ENCODE data around the gene ANKMY2. TPM values are rescaled to one million over a fixed set of nuclear protein-coding genes. Genes with fewer than 3 reads are reported as not detected.
A peak's percentile ranks its signal among the peaks of the same experiment; 100 is the strongest.

The ANKMY2 gene
- polyA plus RNA-seq, 1 experiment: 31.8 TPM

DNA sequence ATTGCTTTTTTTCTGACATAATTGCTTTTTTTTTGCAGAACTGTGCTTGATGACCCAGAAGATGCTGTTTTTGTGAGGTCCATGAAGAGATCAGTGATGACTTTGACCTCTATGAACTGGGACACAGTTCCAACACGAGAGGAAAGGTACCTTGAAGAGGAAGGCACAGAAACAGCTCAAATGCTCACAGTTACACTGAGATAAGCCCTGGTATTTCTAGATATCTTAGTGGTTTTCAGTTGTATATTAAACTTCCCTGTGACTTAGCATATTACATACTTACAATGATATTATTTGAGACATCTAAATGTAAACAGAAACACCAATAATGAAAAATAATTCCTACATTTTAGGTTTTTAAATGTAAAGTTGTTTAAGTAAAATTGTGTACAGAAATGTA, 64.3 kb downstream of the ANKMY2 start:
- Histone ChIP-seq H3K9me3 (ENCODE audit: control insufficient read depth, insufficient read depth, low read length) (peaks cover 3% of the 10 kb centered on the region), H3K27ac (ENCODE audit: low read depth, low read length) (no peak overlapping the region), H3K4me3 (ENCODE audit: low read depth, low read length) (no peak overlapping the region), H3K27me3 (ENCODE audit: control insufficient read depth, insufficient read depth, low read length) (no peaks in the 10 kb centered on the region)
- ChIA-PET CTCF (no interaction called here), POLR2A (no interaction called here)
- no peak for DNase-seq (ENCODE audit: low read depth, low spot score)
- TF ChIP-seq, protein P1, sequence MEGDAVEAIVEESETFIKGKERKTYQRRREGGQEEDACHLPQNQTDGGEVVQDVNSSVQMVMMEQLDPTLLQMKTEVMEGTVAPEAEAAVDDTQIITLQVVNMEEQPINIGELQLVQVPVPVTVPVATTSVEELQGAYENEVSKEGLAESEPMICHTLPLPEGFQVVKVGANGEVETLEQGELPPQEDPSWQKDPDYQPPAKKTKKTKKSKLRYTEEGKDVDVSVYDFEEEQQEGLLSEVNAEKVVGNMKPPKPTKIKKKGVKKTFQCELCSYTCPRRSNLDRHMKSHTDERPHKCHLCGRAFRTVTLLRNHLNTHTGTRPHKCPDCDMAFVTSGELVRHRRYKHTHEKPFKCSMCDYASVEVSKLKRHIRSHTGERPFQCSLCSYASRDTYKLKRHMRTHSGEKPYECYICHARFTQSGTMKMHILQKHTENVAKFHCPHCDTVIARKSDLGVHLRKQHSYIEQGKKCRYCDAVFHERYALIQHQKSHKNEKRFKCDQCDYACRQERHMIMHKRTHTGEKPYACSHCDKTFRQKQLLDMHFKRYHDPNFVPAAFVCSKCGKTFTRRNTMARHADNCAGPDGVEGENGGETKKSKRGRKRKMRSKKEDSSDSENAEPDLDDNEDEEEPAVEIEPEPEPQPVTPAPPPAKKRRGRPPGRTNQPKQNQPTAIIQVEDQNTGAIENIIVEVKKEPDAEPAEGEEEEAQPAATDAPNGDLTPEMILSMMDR (IDR thresholded peaks at IDR 0.05; ENCODE audit: low read depth, low read length): no peak

DNA sequence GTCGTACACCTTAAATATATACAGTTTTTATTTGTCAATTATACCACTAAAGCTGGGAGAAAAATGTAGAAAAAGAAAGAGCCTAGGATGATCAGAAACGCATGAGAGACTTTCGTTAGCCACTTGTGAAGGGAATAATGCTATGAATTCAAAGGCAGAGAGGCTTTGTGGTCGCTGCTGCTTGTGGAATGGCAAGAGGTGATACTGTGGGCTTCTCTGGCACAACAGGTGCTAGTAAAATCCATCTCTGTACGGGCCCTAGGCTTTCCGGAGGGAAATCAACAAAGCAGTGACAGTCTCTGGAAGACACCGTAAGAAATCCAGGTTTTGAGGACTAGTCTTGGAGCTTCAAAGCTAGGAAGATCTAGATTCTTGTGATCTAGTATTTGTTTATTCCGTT, 66.3 kb downstream of the ANKMY2 start:
- no peak overlapping the region for H3K4me3 ChIP-seq (ENCODE audit: low read depth, low read length)
- no peak overlapping the region for H3K27ac ChIP-seq (ENCODE audit: low read depth, low read length)
- H3K9me3 ChIP-seq (ENCODE audit: control insufficient read depth, insufficient read depth, low read length): no peaks in the 10 kb centered on the region
- no peaks in the 10 kb centered on the region for H3K27me3 ChIP-seq (ENCODE audit: control insufficient read depth, insufficient read depth, low read length)
- POLR2A ChIA-PET: no interaction called here
- CTCF ChIA-PET: interaction anchor here (1.6 kb wide), 1 partner anchor 15 kb away, joined by 4 read pairs; no protein-coding TSS in a partner anchor
- DNase-seq (ENCODE audit: low read depth, low spot score): no peak
- TF ChIP-seq, protein P1 (IDR thresholded peaks at IDR 0.05; ENCODE audit: low read depth, low read length): no peak

DNA sequence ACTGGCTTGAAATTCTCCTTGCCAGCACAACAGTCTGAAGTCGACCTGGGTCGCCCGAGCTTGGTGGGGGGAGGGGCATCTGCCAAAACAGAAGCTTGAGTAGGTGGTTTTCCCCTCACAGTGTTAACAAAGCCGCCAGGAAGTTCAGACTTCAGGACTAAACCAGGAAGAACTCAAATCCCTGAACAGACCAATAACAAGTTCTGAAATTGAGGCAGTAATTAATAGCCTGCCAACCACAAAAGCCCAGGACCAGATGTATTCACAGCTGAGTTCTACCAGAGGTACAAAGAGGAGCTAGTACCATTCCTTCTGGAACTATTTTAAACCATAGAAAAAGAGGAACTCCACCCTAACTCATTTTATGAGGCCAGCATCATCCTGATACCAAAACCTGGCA, 73.6 kb downstream of the ANKMY2 start:
- no peak overlapping the region for H3K27ac ChIP-seq (ENCODE audit: low read depth, low read length)
- no peaks in the 10 kb centered on the region for H3K9me3 ChIP-seq (ENCODE audit: control insufficient read depth, insufficient read depth, low read length)
- H3K27me3 ChIP-seq (ENCODE audit: control insufficient read depth, insufficient read depth, low read length): no peaks in the 10 kb centered on the region
- POLR2A ChIA-PET: no interaction called here
- CTCF ChIA-PET: no interaction called here
- no peak overlapping the region for H3K4me3 ChIP-seq (ENCODE audit: low read depth, low read length)
- TF ChIP-seq, protein P1 (IDR thresholded peaks at IDR 0.05; ENCODE audit: low read depth, low read length): no peak
- no peak for DNase-seq (ENCODE audit: low read depth, low spot score)

DNA sequence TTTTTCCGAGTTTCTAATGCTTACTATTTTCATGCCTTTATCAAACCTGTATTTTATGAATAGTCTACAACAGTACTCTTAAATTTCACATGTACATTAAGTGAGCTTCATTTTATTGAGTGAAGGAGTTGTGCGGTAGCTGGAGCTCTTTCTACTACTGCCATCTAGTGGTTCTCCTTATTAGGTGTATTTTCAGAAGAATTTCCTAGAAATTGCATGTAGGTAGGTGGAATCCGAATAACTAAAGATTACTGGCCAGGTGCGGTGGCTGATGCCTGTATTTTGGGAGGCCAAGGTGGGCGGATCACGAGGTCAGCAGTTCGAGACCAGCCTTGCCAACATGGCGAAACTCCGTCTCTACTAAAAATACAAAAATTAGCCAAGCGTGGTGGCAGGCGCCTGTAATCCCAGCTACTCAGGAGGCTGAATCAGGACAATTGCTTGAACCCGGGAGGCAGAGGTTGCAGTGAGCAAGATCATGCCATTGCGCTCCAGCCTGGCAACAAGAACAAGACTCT, 80.6 kb downstream of the ANKMY2 start:
- peak; percentile 15 for DNase-seq (ENCODE audit: low read depth, low spot score)

DNA sequence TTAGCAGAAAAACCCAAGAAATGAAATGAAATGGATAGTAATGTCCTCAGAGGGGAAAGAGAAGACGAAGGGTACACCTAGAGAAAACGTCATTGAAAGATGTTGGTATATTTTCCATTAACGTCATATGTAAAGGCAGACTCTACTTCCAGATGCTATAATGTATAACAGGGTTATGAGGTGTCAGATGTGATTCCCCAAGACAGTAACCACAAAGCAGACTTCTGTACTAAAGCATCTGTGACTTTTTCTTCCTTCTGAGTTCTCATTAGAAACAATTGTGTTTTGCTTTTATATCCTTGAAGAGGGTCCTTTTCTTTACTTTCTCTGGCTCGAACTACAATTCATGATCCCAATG, 81.6 kb downstream of the ANKMY2 start:
- CTCF ChIA-PET: interaction anchor here (0.6 to 4.2 kb wide), 60 partner anchors 8 to 1260 kb away, joined by 3 to 153 read pairs (median 5); no protein-coding TSS in a partner anchor
- H3K4me3 ChIP-seq (ENCODE audit: low read depth, low read length): no peak overlapping the region
- POLR2A ChIA-PET: interaction anchor here (1.6 kb wide), 1 partner anchor 143 kb away, joined by 5 read pairs; no protein-coding TSS in a partner anchor

More for the DNA sequence above, 80.6 kb downstream of the ANKMY2 start:
- TF ChIP-seq, protein P1 (IDR thresholded peaks at IDR 0.05; ENCODE audit: low read depth, low read length): peak; percentile 79
- Histone ChIP-seq H3K27me3 (ENCODE audit: control insufficient read depth, insufficient read depth, low read length) (no peaks in the 10 kb centered on the region), H3K4me3 (ENCODE audit: low read depth, low read length) (no peak overlapping the region), H3K27ac (ENCODE audit: low read depth, low read length) (no peak overlapping the region), H3K9me3 (ENCODE audit: control insufficient read depth, insufficient read depth, low read length) (no peaks in the 10 kb centered on the region)
- POLR2A ChIA-PET: interaction anchor here (1.6 kb wide), 1 partner anchor 144 kb away, joined by 5 read pairs; no protein-coding TSS in a partner anchor
- CTCF ChIA-PET: interaction anchor here (0.5 to 4.2 kb wide), 109 partner anchors 8 to 1261 kb away, joined by 3 to 153 read pairs (median 5); partner anchors contain the start of gene SOSTDC1

More for the DNA sequence above, 81.6 kb downstream of the ANKMY2 start:
- no peaks in the 10 kb centered on the region for H3K9me3 ChIP-seq (ENCODE audit: control insufficient read depth, insufficient read depth, low read length)
- TF ChIP-seq, protein P1 (IDR thresholded peaks at IDR 0.05; ENCODE audit: low read depth, low read length): no peak
- H3K27me3 ChIP-seq (ENCODE audit: control insufficient read depth, insufficient read depth, low read length): no peaks in the 10 kb centered on the region
- DNase-seq (ENCODE audit: low read depth, low spot score): no peak
- H3K27ac ChIP-seq (ENCODE audit: low read depth, low read length): no peak overlapping the region
